HCT116 (cell line): ENCODE results near the gene RNF212. TPM values are rescaled to one million over a fixed set of nuclear protein-coding genes. Genes with fewer than 3 reads are reported as not detected.

Experiments used
- ATAC-seq: fragments of 200-7000 bp; cut with Tn5 transposase; 2 replicates; pipeline ENCODE4 v1.9.1; 2020; ENCODE audit warnings: mild to moderate bottlenecking, moderate library complexity
- BruUV-seq: library from RNA; stranded (reverse); fragments of 400-500 nt; replicated peaks from 2 replicates; lab custom pipeline; 2021; lab: Mats Ljungman, UMichigan
- CTCF ChIA-PET: fragments of 300-600 bp; sonication (Branson Sonifier 250); formaldehyde crosslinking; loops from one replicate; lab custom pipeline; 2021; ENCODE audit warnings: antibody characterized with exemption; lab: Charles Lee
- POLR2A ChIA-PET: fragments of 300-600, 350-600 bp; sonication (Branson Sonifier 250); formaldehyde crosslinking; loops from one replicate; lab custom pipeline; 2021; ENCODE audit warnings: antibody characterized with exemption; lab: Charles Lee
- RAD21 ChIA-PET, 2 experiments: fragments of 300-600 bp; sonication (Branson Sonifier 250); formaldehyde crosslinking; loops; one replicate each; lab custom pipeline; 2023; ENCODE audit warnings: low total read pairs in 2 of 2; ENCODE audit not compliant: uncharacterized antibody in 2 of 2, unreplicated experiment in 2 of 2, low non-redundant PET in 1 of 2; lab: Charles Lee
- DNase-seq: peaks from one replicate; pipeline ENCODE4 v3.0.0-alpha.2; 2010; ENCODE audit warnings: low read depth, low spot score
- H2AFZ ChIP-seq: fragments of 200-600 bp; shearing (Covaris generic), sonication (generic); 2 replicates; pipeline ENCODE4 v1.6.1; 2017; ENCODE audit warnings: low read depth, mixed run types, mixed read lengths, antibody characterized with exemption, low read length; ENCODE audit not compliant: poor library complexity, severe bottlenecking
- H3K27ac ChIP-seq: 2 replicates; pipeline ENCODE4 v1.5.1; 2012; ENCODE audit warnings: low read depth, low read length
- H3K27me3 ChIP-seq: fragments of 200-600 bp; sonication (generic); 2 replicates; pipeline ENCODE4 v1.6.1; 2016; ENCODE audit warnings: mixed run types, low read length, mixed read lengths; ENCODE audit not compliant: insufficient read depth
- H3K36me3 ChIP-seq, 2 experiments: fragments of 200-500 bp in 1 of 2; fragments of 200-600 bp in 1 of 2; sonication (Bioruptor generic) in 1 of 2; sonication (generic) in 1 of 2; 2 replicates each; pipeline versions ENCODE4 v1.5.1 to v1.6.1; 2014 to 2016; ENCODE audit warnings: low read length in 2 of 2, inconsistent platforms in 1 of 2, mixed read lengths in 1 of 2, mixed run types in 1 of 2; ENCODE audit not compliant: insufficient read depth in 2 of 2, control insufficient read depth in 1 of 2
- H3K4me1 ChIP-seq, 2 experiments: fragments of 200-600 bp in 1 of 2; sonication (generic) in 1 of 2; 2 replicates each; pipeline versions ENCODE4 v1.5.1 to v1.6.1; 2012 to 2017; ENCODE audit warnings: low read length in 2 of 2, inconsistent platforms in 1 of 2, mild to moderate bottlenecking in 1 of 2, mixed read lengths in 1 of 2, mixed run types in 1 of 2, moderate library complexity in 1 of 2; ENCODE audit not compliant: insufficient read depth in 2 of 2, control insufficient read depth in 1 of 2
- H3K4me2 ChIP-seq: fragments of 200-600 bp; sonication (generic); 2 replicates; pipeline ENCODE4 v1.6.1; 2017; ENCODE audit warnings: mixed run types, low read length, mixed read lengths
- H3K4me3 ChIP-seq, 2 experiments: fragments of 200-600 bp in 1 of 2; sonication (generic) in 1 of 2; replicated peaks in 1 of 2; 2 replicates each; pipeline ENCODE4 v1.5.1; 2011 to 2016; ENCODE audit warnings: low read length in 2 of 2, control low read depth in 1 of 2, low read depth in 1 of 2, mild to moderate bottlenecking in 1 of 2, mixed read lengths in 1 of 2, mixed run types in 1 of 2
- H3K79me2 ChIP-seq: fragments of 200-600 bp; sonication (generic); 2 replicates; pipeline ENCODE4 v1.6.1; 2017; ENCODE audit warnings: mild to moderate bottlenecking, mixed run types, low read length, moderate library complexity, mixed read lengths; ENCODE audit not compliant: insufficient read depth
- H3K9ac ChIP-seq: fragments of 200-600 bp; sonication (generic); 2 replicates; pipeline ENCODE4 v1.6.1; 2016; ENCODE audit warnings: low read length, mixed read lengths
- H3K9me2 ChIP-seq: fragments of 200-600 bp; sonication (generic), shearing (Covaris generic); 2 replicates; pipeline ENCODE4 v1.6.1; 2017; ENCODE audit warnings: mixed run types, mild to moderate bottlenecking, moderate library complexity; ENCODE audit not compliant: insufficient read depth
- H3K9me3 ChIP-seq, 2 experiments: fragments of 200-500 bp in 1 of 2; fragments of 200-600 bp in 1 of 2; sonication (Bioruptor generic) in 1 of 2; sonication (generic) in 1 of 2; 2 replicates each; pipeline ENCODE4 v1.6.1; 2014 to 2017; ENCODE audit warnings: low read length in 2 of 2, mixed read lengths in 2 of 2, inconsistent platforms in 1 of 2, low read depth in 1 of 2, mild to moderate bottlenecking in 1 of 2, mixed run types in 1 of 2, moderate library complexity in 1 of 2; ENCODE audit not compliant: control insufficient read depth in 1 of 2, insufficient read depth in 1 of 2
- H4K20me1 ChIP-seq: fragments of 200-600 bp; sonication (generic), shearing (Covaris generic); 2 replicates; pipeline ENCODE4 v1.6.1; 2017; ENCODE audit warnings: mixed run types, mild to moderate bottlenecking, moderate library complexity; ENCODE audit not compliant: insufficient read depth
- CEBPB ChIP-seq: IDR thresholded peaks from 2 replicates; pipeline ENCODE4 v1.6.1; 2012; ENCODE audit warnings: low read depth
- CTCF ChIP-seq, 3 experiments: fragments of 200-600 bp in 1 of 3; sonication (generic) in 1 of 3; IDR thresholded peaks in 2 of 3; conservative IDR thresholded peaks in 1 of 3; 2 replicates each; pipeline ENCODE4 v1.5.1; 2012 to 2017; ENCODE audit warnings: low read depth in 2 of 3, low read length in 2 of 3, antibody characterized with exemption in 1 of 3, borderline replicate concordance in 1 of 3, control low read depth in 1 of 3, mild to moderate bottlenecking in 1 of 3, mixed read lengths in 1 of 3, mixed run types in 1 of 3, moderate library complexity in 1 of 3; ENCODE audit not compliant: insufficient read depth in 1 of 3
- EGR1 ChIP-seq: IDR thresholded peaks from 2 replicates; pipeline ENCODE4 v1.6.1; 2012; ENCODE audit warnings: low read depth
- ELF1 ChIP-seq: IDR thresholded peaks from 2 replicates; pipeline ENCODE4 v1.6.1; 2012; ENCODE audit warnings: low read depth, borderline replicate concordance
- EZH2phosphoT487 ChIP-seq: fragments of 200-600 bp; IDR thresholded peaks from 2 replicates; pipeline ENCODE4 v1.6.1; 2018; ENCODE audit warnings: antibody characterized with exemption, borderline replicate concordance
- JUND ChIP-seq: IDR thresholded peaks from 2 replicates; pipeline ENCODE4 v1.6.1; 2012
- POLR2A ChIP-seq: IDR thresholded peaks from 2 replicates; pipeline ENCODE4 v1.7.0; 2011; ENCODE audit warnings: borderline replicate concordance; ENCODE audit not compliant: insufficient read depth, insufficient read length; ENCODE audit errors: extremely low read depth
- RAD21 ChIP-seq: IDR thresholded peaks from 2 replicates; pipeline ENCODE4 v1.6.1; 2012; ENCODE audit warnings: low read depth, mild to moderate bottlenecking
- REST ChIP-seq: IDR thresholded peaks from 2 replicates; pipeline ENCODE4 v1.6.1; 2012; ENCODE audit warnings: low read depth
- SP1 ChIP-seq: IDR thresholded peaks from 2 replicates; pipeline ENCODE4 v1.6.1; 2012; ENCODE audit warnings: low read depth
- ZBTB33 ChIP-seq: IDR thresholded peaks from 2 replicates; pipeline ENCODE4 v1.6.1; 2011; ENCODE audit warnings: mild to moderate bottlenecking, low read length, moderate library complexity; ENCODE audit not compliant: insufficient replicate concordance; ENCODE audit errors: extremely low read depth
- intact Hi-C: fragments of 100-400 bp; cut with micrococcal nuclease; formaldehyde crosslinking; loops from 2 replicates; pipeline ENCODE4 v1.10.0; 2022
- total RNA-seq: library from RNA; stranded (reverse); gene quantifications from one replicate; pipeline ENCODE4 v1.2.1, GENCODE V29; 2021; ENCODE audit not compliant: unreplicated experiment

RNF212 gene
- total RNA-seq, 1 experiment from 2014 or later = not detected

- H3K4me3 ChIP-seq = no peak overlapping the region
- H3K36me3 ChIP-seq = no peaks in the 10 kb centered on the region
- no peaks in the 10 kb centered on the region for H4K20me1 ChIP-seq
- no peaks in the 10 kb centered on the region for H3K79me2 ChIP-seq
- no peak overlapping the region for H3K27ac ChIP-seq
- no peak for DNase-seq
- RAD21 ChIA-PET = no interaction called here
- TF ChIP-seq CEBPB (no peak), REST (no peak), RAD21 (peak; percentile 42), POLR2A (no peak), JUND (no peak), CTCF (IDR thresholded peaks at IDR 0.05 in 2 of 3, conservative IDR thresholded peaks at IDR 0.05 in 1 of 3; ENCODE audit: borderline replicate concordance in 1 of 3, insufficient read depth in 1 of 3, low read depth in 2 of 3, low read length in 2 of 3) (peak in 2 of 3 experiments; percentile 26 to 36; a peak in 2 of 6 replicates), SP1 (no peak), ZBTB33 (no peak), ELF1 (no peak), EZH2phosphoT487 (no peak), EGR1 (no peak)
- TF ChIP-seq, all 23 proteins: peak for 2
- Histone ChIP-seq H3K9me3 (no peaks in the 10 kb centered on the region), H3K9ac (no peak overlapping the region), H3K27me3 (0 out of 2 replicates have a peak, but pooled peaks cover 7% of the 10 kb centered on the region), H3K4me2 (no peak overlapping the region), H2AFZ (no peak overlapping the region), H3K4me1 (no peaks in the 10 kb centered on the region), H3K9me2 (no peaks in the 10 kb centered on the region)
- no TSS peak for BruUV-seq
- CTCF ChIA-PET = no interaction called here
- peak; percentile 62; the same call in 1 of the 2 replicates for ATAC-seq
- POLR2A ChIA-PET = no interaction called here
- intact Hi-C loops = no loop called here
These were observed 3.5 kb upstream of the RNF212 start for GRCh38 chr4:1116838-1117237.
